Neural cell (in vitro differentiated cells): Measurements from ENCODE around the gene LZTR1.
"Not testable (repeated sequence)": the region's sequence is repeated elsewhere in the genome, so short reads cannot be mapped to it uniquely, and the experiment has no call there.

Source experiments
- MXI1 ChIP-seq: fragments of 450-650 bp; conservative IDR thresholded peaks from 2 replicates; pipeline ENCODE4 v1.6.1; 2014; ENCODE audit warnings: antibody characterized with exemption, mild to moderate bottlenecking; ENCODE audit not compliant: poor library complexity, severe bottlenecking
- POLR2AphosphoS5 ChIP-seq: IDR thresholded peaks from 2 replicates; pipeline ENCODE4 v1.6.1; 2012

DNA sequence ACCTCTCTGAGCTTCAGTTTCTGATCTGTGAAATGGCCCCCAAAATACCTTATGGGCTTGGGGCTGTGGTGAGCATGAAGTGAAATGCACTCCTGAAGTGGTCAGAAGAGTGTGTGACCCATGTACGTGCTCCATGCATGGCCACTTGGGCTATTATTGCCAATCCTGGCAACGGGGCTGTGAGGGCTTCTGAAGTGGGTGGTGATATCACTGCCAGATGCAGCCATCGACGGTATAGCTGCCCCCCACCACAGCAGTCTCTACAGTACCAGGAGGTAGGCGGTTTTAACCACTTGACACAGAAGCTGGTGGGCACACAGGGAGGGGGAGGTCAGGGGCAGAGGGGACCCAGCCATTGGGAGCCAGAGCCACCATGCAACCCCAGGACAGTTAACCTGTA is 66.4 kb downstream of the LZTR1 start:
- not testable (repeated sequence) for TF ChIP-seq POLR2AphosphoS5, MXI1
